ENCODE results near the gene LRP5.
"Not testable (repeated sequence)": the region's sequence is repeated elsewhere in the genome, so short reads cannot be mapped to it uniquely, and the experiment has no call there.

Gene LRP5

DNA sequence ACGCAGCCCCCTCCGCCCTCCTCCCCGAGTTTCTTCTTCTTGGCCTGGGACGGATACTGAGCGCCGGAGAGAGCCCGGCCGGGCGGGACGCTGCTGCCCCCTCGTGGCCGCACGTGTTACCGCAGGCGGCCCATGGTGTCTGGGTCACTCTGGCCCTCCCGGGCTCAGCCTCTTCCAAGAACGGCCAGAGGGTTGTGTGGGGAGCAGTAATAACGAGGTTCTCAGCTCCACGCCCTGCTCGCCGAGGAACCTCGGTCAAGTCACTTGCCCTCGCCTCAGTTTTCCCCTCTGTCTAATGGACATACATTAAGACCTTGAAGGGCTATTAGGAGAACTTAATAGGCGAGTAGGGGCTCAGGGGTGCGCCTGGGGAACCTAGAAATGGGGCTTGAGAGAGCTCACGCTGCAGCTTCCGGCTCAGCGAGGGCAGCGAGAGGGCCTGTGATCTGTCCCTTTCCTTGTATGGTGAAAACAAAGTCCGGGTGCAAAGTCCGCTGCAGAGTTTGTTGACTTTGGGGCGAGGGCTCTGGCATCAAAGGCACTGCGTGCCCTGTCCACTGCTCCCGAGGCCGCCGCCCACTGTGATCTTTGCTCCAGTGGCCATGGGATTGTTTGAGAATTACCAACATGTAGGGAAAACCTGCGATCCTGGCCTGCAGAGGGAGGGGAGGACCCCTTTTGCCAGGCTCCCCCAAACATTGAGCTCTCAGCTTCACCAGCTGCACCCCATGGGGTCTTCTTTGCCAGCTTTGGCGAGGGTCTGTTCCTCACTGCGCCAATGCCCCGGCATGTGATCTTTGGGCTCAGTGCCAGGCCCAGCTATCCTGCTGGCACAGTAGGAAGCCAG is 14.4 kb upstream of the LRP5 start:
- peak; percentile 100 for TF ChIP-seq CTCF (conservative IDR thresholded peaks at IDR 0.05)
- H3K27ac ChIP-seq, result peak overlapping the region; percentile 56; the same call in 1 of the 2 replicates

DNA sequence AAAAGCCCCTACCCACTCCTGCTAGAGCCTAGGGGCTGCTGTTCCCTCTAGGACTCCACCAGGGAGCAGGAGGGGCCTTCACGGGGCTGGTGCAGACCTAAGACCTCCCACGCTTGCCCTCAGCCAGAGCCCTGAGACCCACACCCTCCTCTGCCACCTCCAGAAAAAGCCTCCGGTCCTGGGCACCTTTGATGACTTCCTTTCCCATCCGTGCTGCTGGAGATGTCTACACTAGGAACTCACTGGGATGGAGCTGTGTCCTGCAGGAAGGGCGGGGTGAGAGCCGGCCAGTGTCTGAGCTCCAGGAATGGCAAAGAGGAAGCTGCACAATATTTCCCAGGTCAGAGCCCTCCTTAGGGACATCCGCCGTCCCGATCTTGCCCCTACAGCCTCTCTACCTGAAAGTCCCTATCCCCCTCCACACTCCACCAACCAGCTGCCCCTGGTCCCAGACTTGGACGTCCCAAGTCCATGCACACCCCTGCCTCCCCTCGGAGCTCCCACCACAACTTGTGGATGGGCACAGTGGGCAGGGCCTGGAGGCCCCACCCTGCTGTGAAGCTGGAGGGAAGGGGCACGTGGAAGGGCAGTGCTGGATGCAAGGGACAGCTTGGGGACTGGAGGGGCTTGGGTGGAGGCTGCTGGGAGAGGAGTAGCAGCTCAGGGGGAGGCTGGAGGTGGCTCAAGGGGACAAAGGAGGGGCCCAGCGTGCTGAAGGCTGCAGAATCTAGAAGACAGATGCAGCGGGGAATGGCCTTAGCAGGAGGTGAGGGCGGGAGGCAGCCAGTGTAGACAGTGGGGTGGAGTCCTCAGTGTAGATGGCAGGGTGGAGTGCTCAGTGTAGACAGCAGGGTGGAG is 13.5 kb upstream of the LRP5 start:
- H3K27ac ChIP-seq, result peak overlapping the region; percentile 56; the same call in 1 of the 2 replicates
- TF ChIP-seq CTCF (conservative IDR thresholded peaks at IDR 0.05), result no peak

- not testable (repeated sequence) for H3K27ac ChIP-seq
Measured at GRCh38 chr11:68299517-68299879, 12.9 kb upstream of the LRP5 start.

DNA sequence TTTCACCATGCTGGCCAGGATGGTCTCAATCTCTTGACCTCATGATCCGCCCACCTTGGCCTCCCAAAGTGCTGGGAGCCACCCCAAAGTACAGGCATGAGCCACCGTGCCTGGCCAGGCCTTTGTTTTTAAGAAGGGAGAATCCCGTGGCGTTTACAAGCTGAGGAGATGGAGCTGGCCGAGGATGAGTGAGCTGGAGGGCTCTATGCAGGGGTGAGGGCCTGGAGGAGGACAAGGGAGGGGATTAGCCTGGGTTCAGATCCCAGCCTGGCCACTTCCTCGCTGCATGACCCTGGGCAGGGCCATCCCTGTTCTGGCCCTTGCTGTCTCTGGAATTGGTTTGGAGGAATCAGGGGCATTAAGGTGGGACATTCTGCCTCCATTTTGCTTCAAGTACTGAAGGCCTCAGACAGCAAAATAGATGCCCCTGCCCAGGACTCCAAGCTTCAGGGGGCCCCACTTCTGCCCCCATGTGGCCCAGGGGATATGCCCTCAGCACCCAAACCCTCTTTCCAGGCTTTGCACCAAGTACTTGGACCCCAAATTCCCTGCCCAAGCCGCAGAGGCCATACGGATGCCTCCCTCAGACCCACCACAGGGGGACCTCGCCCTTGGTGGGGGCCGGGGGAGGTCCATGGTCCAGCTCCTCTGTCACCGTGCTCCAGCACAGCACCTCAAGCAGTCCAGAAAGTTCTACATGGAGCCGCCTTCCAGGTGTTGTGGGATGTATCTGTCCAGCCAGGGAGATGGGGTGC is 12.1 kb upstream of the LRP5 start:
- no peak overlapping the region for H3K27ac ChIP-seq
- no peak for TF ChIP-seq CTCF (conservative IDR thresholded peaks at IDR 0.05)

DNA sequence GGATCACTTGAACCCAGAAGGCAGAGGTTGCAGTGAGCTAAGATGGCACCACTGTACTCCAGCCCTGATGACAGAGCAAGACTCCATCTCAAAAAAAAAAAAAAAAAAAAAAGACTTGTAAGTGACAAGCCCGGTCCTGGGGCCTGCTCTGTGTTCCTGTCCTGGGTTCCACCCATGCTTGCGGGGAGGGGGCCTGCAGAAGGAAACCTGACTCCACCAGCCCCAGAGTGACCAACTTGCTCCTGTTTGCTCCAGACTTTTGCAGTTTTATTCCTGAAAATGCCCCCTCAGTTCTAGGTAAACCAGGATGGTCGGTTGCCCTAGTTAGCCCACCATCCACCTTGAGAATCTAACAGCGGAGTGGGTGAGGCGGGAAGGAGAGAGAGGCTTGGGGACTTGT is 10.1 kb upstream of the LRP5 start:
- H3K27ac ChIP-seq, result no peak overlapping the region
- TF ChIP-seq CTCF (conservative IDR thresholded peaks at IDR 0.05), result no peak

DNA sequence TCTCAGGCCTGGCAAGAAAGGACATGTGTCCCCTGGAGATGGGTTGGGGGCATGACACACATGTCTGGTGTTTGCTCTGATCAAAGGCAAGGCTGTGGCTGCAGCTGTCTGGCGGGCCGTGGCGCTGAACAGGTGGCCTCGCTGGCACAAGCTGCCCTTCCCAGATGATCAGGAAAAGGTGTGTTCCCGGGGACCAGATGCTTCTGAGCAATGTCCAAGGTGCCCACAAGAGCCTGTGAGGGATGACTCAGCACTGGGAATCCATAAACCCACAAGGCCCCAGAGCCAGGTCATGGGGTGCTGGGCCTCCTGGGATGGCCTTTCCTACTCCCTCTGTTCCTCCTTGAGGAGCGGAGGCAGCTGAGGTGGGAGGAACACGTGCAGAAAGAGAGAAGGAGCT is 9.7 kb upstream of the LRP5 start:
- no peak for TF ChIP-seq CTCF (conservative IDR thresholded peaks at IDR 0.05)
- H3K27ac ChIP-seq, result no peak overlapping the region

DNA sequence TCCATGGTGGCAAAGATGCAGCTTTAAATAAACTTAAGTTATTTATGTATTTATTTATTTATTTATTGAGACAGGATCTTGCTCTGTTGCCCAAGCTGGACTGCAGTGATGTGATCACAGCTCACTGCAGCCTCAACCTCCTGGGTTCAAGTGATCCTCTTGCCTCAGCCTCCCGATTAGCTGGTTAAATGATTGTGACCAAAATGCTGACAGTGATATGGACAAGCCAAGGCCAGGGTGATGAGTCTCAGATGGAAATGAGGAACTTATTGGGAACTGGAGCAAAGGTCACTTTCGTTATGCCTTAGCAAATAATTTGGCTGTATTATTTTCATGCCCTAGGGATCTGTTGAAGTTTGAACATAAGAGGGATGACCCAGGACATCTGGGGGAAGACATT is 9.3 kb upstream of the LRP5 start:
- no peak for TF ChIP-seq CTCF (conservative IDR thresholded peaks at IDR 0.05)

More for the DNA sequence above, 9.3 kb upstream of the LRP5 start:
- H3K27ac ChIP-seq, result no peak overlapping the region

Data from VCaP (cell line).